ENCODE results near the gene FASTK.

DNA sequence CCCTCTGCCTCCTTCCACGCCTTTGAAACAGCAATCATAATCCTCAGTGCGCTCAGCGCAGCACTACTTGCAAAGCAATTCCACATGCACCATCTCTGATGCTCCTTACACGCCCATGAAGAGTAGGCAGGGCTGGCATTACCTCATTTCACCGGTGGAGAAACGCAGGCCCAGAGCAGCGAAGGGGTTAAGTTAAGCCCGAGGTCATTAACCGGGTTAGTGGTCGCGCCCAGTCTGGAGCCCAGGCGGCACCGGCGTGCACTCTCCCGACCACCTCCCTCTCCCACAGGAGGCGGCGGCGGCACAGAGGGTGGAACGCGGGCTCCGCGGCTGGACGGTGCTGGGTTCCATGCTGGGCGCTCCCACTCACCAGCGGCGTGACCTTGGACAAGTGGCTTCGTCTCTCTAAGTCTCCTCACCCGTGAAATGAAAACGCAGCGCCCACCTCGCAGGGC, 515 bp downstream of the FASTK start:
- TF ChIP-seq, protein P1, sequence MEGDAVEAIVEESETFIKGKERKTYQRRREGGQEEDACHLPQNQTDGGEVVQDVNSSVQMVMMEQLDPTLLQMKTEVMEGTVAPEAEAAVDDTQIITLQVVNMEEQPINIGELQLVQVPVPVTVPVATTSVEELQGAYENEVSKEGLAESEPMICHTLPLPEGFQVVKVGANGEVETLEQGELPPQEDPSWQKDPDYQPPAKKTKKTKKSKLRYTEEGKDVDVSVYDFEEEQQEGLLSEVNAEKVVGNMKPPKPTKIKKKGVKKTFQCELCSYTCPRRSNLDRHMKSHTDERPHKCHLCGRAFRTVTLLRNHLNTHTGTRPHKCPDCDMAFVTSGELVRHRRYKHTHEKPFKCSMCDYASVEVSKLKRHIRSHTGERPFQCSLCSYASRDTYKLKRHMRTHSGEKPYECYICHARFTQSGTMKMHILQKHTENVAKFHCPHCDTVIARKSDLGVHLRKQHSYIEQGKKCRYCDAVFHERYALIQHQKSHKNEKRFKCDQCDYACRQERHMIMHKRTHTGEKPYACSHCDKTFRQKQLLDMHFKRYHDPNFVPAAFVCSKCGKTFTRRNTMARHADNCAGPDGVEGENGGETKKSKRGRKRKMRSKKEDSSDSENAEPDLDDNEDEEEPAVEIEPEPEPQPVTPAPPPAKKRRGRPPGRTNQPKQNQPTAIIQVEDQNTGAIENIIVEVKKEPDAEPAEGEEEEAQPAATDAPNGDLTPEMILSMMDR (IDR thresholded peaks at IDR 0.05), result peak in 1 of 5 experiments; percentile 42
- TF ChIP-seq POLR2A (IDR thresholded peaks at IDR 0.05), result no peak
- no peak for TF ChIP-seq EP300 (IDR thresholded peaks at IDR 0.05; ENCODE audit: low read depth)
- TF ChIP-seq POLR2AphosphoS5 (IDR thresholded peaks at IDR 0.05), result no peak
